ENCODE measurements around the gene C7orf33.

The C7orf33 gene

DNA sequence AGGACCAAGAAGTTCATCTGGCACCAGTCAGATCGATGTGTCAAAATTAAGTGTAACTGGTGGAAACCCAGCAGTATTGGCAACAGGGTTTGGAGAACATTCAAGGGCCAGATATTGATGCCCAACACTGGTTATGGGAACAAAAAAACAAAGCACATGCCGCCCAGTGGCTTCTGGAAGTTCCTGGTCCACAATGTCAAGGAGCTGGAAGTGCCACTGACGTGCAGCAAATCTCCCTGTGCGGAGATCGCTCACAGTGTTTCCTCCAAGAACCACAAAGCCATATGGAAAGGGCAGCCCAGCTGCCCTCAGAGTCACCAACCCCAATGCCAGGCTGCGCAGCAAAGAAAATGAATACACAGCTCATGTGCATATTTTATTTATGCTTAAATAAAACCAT, 10.1 kb upstream of the C7orf33 start:
- DNase-seq (ENCODE audit: extremely low read depth, low read depth): no peak

DNA sequence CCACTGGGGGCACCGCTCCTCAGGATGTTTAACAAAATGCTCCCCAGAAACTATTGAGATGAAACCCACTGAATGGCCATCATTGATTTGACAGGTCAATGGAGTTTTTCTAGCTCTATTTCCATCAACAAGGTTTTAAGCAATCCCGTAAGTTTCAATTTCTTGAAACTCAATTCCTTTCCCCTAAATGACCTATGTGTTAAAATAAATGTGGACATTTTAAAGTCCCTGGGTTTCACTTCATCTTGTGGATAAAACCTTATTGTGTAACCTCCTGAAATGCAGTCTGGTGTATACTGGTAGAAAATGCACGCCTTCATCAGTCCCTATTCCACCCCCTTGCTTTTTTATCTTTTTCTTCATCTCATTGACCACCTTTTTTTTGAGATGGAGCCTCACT, 8.9 kb upstream of the C7orf33 start:
- DNase-seq (ENCODE audit: extremely low read depth, low read depth): no peak
- TF ChIP-seq, protein P1, sequence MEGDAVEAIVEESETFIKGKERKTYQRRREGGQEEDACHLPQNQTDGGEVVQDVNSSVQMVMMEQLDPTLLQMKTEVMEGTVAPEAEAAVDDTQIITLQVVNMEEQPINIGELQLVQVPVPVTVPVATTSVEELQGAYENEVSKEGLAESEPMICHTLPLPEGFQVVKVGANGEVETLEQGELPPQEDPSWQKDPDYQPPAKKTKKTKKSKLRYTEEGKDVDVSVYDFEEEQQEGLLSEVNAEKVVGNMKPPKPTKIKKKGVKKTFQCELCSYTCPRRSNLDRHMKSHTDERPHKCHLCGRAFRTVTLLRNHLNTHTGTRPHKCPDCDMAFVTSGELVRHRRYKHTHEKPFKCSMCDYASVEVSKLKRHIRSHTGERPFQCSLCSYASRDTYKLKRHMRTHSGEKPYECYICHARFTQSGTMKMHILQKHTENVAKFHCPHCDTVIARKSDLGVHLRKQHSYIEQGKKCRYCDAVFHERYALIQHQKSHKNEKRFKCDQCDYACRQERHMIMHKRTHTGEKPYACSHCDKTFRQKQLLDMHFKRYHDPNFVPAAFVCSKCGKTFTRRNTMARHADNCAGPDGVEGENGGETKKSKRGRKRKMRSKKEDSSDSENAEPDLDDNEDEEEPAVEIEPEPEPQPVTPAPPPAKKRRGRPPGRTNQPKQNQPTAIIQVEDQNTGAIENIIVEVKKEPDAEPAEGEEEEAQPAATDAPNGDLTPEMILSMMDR (IDR thresholded peaks at IDR 0.05; ENCODE audit: low read depth, low read length): no peak

More for the DNA sequence above, 10.1 kb upstream of the C7orf33 start:
- TF ChIP-seq, protein P1 (IDR thresholded peaks at IDR 0.05; ENCODE audit: low read depth, low read length): no peak

DNA sequence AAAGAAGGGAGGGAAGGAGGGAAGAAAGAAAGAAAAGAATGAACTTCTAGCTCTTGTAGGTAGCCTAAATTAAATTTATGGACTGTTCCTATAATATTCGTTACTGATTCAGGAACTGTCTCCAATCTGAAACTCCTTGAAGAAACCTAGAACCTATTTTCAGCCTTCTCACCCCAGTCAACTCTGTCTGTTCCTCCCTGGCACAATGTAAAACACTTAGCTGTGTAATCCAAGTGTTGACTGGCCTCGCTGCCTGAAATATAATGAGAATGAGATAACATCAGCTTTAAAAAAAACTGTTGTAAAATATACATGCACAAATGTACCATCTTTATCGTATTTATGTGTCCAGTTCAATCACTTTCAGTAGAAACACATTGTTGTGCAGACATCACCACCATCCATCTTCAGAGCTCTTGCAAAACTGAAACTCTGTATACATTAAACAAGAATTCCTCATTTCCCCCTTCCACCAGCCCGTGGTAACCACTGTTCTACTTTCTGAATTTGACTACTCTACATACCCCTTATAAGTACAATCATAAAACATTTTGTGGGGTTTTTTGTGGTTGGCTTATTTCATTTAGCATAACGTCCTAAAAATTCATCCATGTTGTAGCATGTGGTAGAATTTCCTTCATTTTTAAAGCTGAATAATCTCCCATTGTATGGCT, 6.3 kb upstream of the C7orf33 start:
- TF ChIP-seq, protein P1 (IDR thresholded peaks at IDR 0.05; ENCODE audit: low read depth, low read length): no peak
- no peak for DNase-seq (ENCODE audit: extremely low read depth, low read depth)

DNA sequence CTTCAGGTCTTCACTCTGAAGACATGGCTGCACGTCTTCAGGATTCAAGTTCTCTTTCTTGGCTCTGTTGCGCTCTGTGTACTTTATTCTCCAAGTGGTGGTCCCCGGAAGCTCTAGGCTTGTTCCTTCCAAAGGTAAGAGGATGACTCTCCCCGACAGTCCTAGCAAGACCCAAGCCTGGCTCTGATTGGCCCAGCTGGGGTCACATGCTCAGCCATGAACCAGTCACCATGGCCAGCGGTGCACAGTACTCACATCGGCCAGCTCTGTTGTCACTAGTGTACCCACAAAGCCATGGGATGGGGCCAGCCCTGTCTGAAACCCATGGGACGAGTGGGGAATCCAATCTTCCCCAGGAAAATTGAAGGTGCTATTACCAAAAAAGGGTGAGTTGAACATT, 5.2 kb upstream of the C7orf33 start:
- TF ChIP-seq, protein P1 (IDR thresholded peaks at IDR 0.05; ENCODE audit: low read depth, low read length): no peak
- DNase-seq (ENCODE audit: extremely low read depth, low read depth): no peak

DNA sequence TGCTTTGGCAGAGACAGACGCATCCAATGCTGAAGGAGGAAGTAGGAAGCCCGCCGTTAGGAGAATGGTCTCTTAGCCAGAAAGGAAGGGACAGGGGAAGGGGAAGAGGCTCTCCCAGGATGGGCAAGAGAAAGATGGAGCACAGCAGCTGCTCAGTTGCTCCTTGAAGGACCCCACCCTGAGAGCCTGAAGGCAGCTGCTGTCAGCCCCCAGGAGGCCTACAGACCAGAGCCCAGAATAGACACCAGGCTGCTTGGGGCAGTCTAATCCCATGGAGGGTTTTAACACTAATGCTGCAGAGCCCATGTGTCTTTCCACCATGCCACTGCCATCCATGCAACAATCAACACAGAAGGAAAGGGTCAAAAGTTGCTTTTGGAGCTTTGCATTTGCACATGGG, 3.5 kb upstream of the C7orf33 start:
- no peak for DNase-seq (ENCODE audit: extremely low read depth, low read depth)
- TF ChIP-seq, protein P1 (IDR thresholded peaks at IDR 0.05; ENCODE audit: low read depth, low read length): no peak

DNA sequence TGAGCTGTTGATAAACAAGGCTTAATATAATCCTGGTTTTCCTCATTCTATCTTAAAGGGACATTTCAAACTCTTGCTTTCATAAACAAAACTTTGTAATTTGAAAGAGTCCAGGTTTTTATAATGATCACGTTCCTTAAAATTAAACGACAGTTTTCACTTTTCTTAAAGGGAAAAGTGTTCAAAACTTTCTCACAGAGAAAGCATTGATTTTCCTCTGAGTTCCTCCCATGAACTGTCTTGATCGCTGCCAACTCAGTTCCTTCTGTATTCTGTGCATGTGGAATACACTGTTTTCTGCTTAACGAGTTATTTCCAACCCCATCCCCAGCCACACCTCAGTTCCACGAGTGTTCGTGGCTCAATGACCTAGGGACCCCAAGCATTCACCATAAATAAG, 2.4 kb upstream of the C7orf33 start:
- TF ChIP-seq, protein P1 (IDR thresholded peaks at IDR 0.05; ENCODE audit: low read depth, low read length): no peak
- no peak for DNase-seq (ENCODE audit: extremely low read depth, low read depth)

DNA sequence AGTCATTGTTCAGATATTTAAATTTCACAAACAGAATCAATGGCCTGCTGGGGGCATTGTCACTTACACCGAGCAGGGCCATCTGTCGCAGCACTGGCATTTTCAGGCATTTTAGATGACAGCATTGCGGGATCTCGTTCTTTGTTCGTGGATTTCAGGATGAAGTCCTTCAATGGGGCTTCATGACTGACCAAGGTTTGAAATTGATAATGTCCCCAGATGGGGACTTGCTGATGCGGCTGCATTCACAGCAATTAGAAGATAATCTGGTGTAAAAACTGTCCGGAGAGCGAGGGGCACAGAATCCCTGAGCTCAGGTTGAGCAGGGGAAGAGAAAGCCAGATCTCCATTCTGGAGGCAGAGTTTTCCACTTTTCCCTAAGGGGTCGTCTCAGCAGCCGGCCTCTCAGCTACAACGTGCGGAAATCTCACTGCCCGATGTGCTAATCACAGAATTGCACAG, 1.9 kb upstream of the C7orf33 start:
- DNase-seq (ENCODE audit: extremely low read depth, low read depth): no peak
- TF ChIP-seq, protein P1 (IDR thresholded peaks at IDR 0.05; ENCODE audit: low read depth, low read length): no peak

Data from AG09319 (cell line).